ENCODE data around the gene EFCAB6.

EFCAB6 gene

GRCh38 chr22:43569111-43569510 is 243.0 kb downstream of the EFCAB6 start:
- DNase-seq: no peak

- no peak for DNase-seq
These were observed 244.3 kb downstream of the EFCAB6 start for GRCh38 chr22:43567691-43568324.

GRCh38 chr22:43566561-43567332 is 245.4 kb downstream of the EFCAB6 start:
- DNase-seq: no peak

- no peak for DNase-seq
These were observed 246.1 kb downstream of the EFCAB6 start for GRCh38 chr22:43566021-43566420.

GRCh38 chr22:43564859-43565258 is 247.2 kb downstream of the EFCAB6 start:
- DNase-seq: no peak

- DNase-seq: no peak
These were observed 248.5 kb downstream of the EFCAB6 start for GRCh38 chr22:43563571-43563970.

GRCh38 chr22:43562843-43563242 is 249.3 kb downstream of the EFCAB6 start:
- DNase-seq: no peak

- no peak for DNase-seq
These were observed 250.5 kb downstream of the EFCAB6 start for GRCh38 chr22:43561415-43562178.

GRCh38 chr22:43560651-43561050 is 251.5 kb downstream of the EFCAB6 start:
- no peak for DNase-seq

GRCh38 chr22:43555561-43556515 is 256.3 kb downstream of the EFCAB6 start:
- DNase-seq: no peak

GRCh38 chr22:43554694-43555365 is 257.3 kb downstream of the EFCAB6 start:
- no peak for DNase-seq

GRCh38 chr22:43554259-43554636 is 257.9 kb downstream of the EFCAB6 start:
- no peak for DNase-seq

GRCh38 chr22:43553451-43554258 is 258.4 kb downstream of the EFCAB6 start:
- no peak for DNase-seq

GRCh38 chr22:43550672-43551071 is 261.4 kb downstream of the EFCAB6 start:
- no peak for DNase-seq

GRCh38 chr22:43550024-43550620 is 262.0 kb downstream of the EFCAB6 start:
- no peak for DNase-seq

- no peak for DNase-seq
These were observed 265.9 kb downstream of the EFCAB6 start for GRCh38 chr22:43546186-43546585.

GRCh38 chr22:43544289-43544673 is 267.8 kb downstream of the EFCAB6 start:
- no peak for DNase-seq

GRCh38 chr22:43543522-43544288 is 268.4 kb downstream of the EFCAB6 start:
- DNase-seq: no peak

GRCh38 chr22:43542681-43543521 is 269.2 kb downstream of the EFCAB6 start:
- DNase-seq: no peak
